Fibroblast of the aortic adventitia (primary cell): ENCODE data around the gene TFIP11. TPM values are rescaled to one million over a fixed set of nuclear protein-coding genes. Genes with fewer than 3 reads are reported as not detected.

Source experiments
- DNase-seq: peaks from one replicate; pipeline ENCODE4 v3.0.0-alpha.2; 2010; ENCODE audit warnings: low read depth
- H3K4me3 ChIP-seq: 2 replicates; pipeline ENCODE4 v1.5.1; 2011; ENCODE audit warnings: low read depth, mild to moderate bottlenecking, control low read depth, low read length, moderate library complexity
- total RNA-seq: library from RNA; depleted of rRNA; stranded (reverse); fragments of >200 nt; gene quantifications from 2 replicates; pipeline ENCODE4 v1.2.3, GENCODE V29; 2012; ENCODE audit warnings: low replicate concordance
- TF ChIP-seq, protein P1 (sequence below): IDR thresholded peaks from 2 replicates; pipeline ENCODE4 v1.5.1; 2011; ENCODE audit warnings: mild to moderate bottlenecking, low read length, control low read depth, inconsistent platforms; ENCODE audit not compliant: insufficient read depth

The TFIP11 gene
- total RNA-seq, 1 donor = 25.4 TPM

DNA sequence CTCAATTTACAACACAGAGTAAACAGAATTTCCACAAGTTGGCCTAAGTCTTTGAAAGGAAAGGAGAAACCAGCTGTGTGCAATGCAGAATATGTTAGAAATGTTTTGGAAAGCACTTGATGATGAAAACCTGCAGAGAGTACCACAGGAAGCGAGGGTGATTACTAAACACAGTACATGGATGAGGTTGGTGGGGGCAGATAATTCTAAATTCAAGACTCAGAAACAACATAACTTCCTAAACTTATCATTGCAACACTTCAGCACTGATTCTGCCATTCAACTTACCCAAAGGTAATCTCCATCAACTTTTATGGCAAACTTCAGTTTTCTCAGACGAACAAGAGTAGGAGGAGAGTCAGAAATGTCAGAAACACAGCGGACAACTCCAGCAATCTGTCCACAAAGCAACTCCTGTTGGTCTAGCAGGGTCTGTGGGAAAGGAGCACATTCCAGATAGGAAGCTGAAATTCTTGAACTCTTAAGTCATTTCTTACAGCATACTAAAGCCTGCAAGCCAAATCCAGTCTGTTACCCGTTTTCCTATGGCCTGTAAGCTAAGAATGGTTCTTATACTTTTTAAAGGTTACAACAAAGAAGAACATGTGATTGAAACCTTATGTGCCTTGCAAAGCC is 35.5 kb downstream of the TFIP11 start:
- TF ChIP-seq, protein P1, sequence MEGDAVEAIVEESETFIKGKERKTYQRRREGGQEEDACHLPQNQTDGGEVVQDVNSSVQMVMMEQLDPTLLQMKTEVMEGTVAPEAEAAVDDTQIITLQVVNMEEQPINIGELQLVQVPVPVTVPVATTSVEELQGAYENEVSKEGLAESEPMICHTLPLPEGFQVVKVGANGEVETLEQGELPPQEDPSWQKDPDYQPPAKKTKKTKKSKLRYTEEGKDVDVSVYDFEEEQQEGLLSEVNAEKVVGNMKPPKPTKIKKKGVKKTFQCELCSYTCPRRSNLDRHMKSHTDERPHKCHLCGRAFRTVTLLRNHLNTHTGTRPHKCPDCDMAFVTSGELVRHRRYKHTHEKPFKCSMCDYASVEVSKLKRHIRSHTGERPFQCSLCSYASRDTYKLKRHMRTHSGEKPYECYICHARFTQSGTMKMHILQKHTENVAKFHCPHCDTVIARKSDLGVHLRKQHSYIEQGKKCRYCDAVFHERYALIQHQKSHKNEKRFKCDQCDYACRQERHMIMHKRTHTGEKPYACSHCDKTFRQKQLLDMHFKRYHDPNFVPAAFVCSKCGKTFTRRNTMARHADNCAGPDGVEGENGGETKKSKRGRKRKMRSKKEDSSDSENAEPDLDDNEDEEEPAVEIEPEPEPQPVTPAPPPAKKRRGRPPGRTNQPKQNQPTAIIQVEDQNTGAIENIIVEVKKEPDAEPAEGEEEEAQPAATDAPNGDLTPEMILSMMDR = no peak
- H3K4me3 ChIP-seq = no peak overlapping the region

GRCh38 chr22:26474682-26475081 is 37.6 kb downstream of the TFIP11 start:
- DNase-seq = no peak
- TF ChIP-seq, protein P1 = no peak
- no peak overlapping the region for H3K4me3 ChIP-seq

More for the DNA sequence above, 35.5 kb downstream of the TFIP11 start:
- peak; percentile 46 for DNase-seq

DNA sequence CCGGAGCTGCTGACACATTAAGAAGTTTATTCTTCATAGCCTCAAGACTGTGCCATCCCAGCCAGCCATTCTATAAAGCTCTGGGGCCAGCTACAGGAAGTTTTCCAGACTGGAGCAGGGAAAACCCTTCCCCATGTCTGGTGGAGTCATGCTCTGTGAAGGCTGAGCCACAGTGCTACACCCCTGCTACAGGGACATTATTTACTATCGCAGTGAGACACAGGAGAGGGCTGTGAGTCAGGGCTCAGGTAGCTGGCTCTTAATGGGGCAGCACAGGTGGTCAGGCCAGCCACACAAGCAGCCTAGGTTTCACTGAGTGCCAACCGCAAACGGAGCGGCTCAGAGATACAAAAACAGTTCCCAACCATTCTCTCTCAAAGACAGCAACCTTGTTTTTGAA is 40.8 kb downstream of the TFIP11 start:
- TF ChIP-seq, protein P1 = no peak
- DNase-seq = peak; percentile 35
- H3K4me3 ChIP-seq = no peak overlapping the region

GRCh38 chr22:26470807-26471206 is 41.5 kb downstream of the TFIP11 start:
- no peak for DNase-seq
- TF ChIP-seq, protein P1 = no peak
- H3K4me3 ChIP-seq = no peak overlapping the region

DNA sequence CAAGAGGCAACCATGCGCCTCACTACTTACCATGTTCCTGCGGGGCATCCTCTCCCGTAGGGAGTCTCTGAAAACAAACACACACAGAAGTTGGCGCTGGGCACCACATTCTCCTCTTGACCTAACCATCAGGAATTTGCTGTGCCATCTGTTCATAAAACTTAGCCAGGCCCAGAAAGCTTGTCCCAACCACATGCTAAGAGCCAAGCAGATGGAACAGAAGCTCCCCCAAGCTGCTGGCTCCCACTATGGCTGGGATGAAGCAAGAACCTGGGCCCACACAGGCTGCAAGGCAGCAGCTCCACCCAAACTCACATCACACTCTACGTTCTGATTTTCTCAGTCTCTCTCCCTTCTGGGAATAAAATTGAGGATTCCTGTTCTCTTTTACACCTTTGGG is 46.1 kb downstream of the TFIP11 start:
- TF ChIP-seq, protein P1 = no peak
- no peak overlapping the region for H3K4me3 ChIP-seq
- DNase-seq = no peak

DNA sequence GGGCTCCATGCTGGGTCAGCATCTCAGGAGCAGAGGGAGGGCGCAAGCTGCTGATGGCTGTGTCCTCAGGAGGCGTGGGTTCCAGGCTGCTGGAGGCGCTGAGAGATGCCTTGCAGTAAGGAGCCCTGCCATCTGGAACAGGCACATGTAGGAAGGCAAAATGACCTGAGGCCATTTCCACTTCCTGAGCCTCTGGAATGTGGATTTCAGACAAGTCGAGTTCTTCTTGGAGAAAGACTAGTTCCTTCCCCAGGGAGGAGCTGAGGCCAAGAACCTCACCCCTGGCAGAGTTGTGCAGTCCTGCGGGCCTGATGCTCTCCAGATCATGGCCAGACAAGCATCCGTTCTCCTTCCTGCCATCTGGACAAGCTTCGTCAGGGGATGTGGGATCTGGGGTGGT is 48.0 kb downstream of the TFIP11 start:
- peak; percentile 77 for DNase-seq
- no peak overlapping the region for H3K4me3 ChIP-seq
- TF ChIP-seq, protein P1 = no peak

GRCh38 chr22:26463688-26464087 is 48.6 kb downstream of the TFIP11 start:
- H3K4me3 ChIP-seq = no peak overlapping the region
- DNase-seq = no peak
- TF ChIP-seq, protein P1 = no peak
